Lung (tissue), 12 donors: Measurements from ENCODE around the gene BANF2. TPM values are rescaled to one million over a fixed set of nuclear protein-coding genes. Genes with fewer than 3 reads are reported as not detected.
"Not testable (repeated sequence)": the region's sequence is repeated elsewhere in the genome, so short reads cannot be mapped to it uniquely, and the experiment has no call there.

Source experiments
- ATAC-seq: fragments of 200-7000 bp; cut with Tn5 transposase; one replicate; pipeline ENCODE4 v1.9.1; 2020; ENCODE audit warnings: moderate number of reproducible peaks; ENCODE audit not compliant: insufficient read depth, low FRiP score
- DNase-seq, 3 donors: peaks; one replicate each; pipeline ENCODE4 v3.0.0-alpha.2; 2013 to 2017
- H3K27ac ChIP-seq, 2 donors: one replicate each; pipeline ENCODE4 v1.5.1; 2013; ENCODE audit warnings: mild to moderate bottlenecking in 2 of 2, moderate library complexity in 2 of 2, control low read depth in 1 of 2, inconsistent platforms in 1 of 2, low read depth in 1 of 2, low read length in 1 of 2
- H3K27me3 ChIP-seq, 3 donors: one replicate each; pipeline ENCODE4 v1.5.1; 2013; ENCODE audit warnings: low read length in 2 of 3; ENCODE audit not compliant: control insufficient read depth in 3 of 3, insufficient read depth in 3 of 3
- H3K36me3 ChIP-seq, 4 donors: one replicate each; pipeline ENCODE4 v1.5.1; 2013; ENCODE audit warnings: low read length in 4 of 4, mild to moderate bottlenecking in 1 of 4, moderate library complexity in 1 of 4; ENCODE audit not compliant: control insufficient read depth in 4 of 4, insufficient read depth in 4 of 4
- H3K4me1 ChIP-seq, 5 donors: one replicate each; pipeline ENCODE4 v1.5.1; 2013; ENCODE audit warnings: low read length in 5 of 5, mild to moderate bottlenecking in 2 of 5, moderate library complexity in 1 of 5; ENCODE audit not compliant: control insufficient read depth in 5 of 5, insufficient read depth in 5 of 5
- H3K4me3 ChIP-seq: one replicate; pipeline ENCODE4 v1.5.1; 2013; ENCODE audit warnings: mild to moderate bottlenecking, control low read depth, moderate library complexity
- H3K9ac ChIP-seq, 2 donors: one replicate each; pipeline ENCODE4 v1.5.1; 2013; ENCODE audit warnings: low read length in 2 of 2, control low read depth in 1 of 2; ENCODE audit not compliant: insufficient read depth in 1 of 2
- H3K9me3 ChIP-seq, 4 donors: one replicate each; pipeline ENCODE4 v1.5.1; 2013; ENCODE audit warnings: low read length in 3 of 4, mild to moderate bottlenecking in 1 of 4, moderate library complexity in 1 of 4; ENCODE audit not compliant: control insufficient read depth in 4 of 4, insufficient read depth in 3 of 4
- CTCF ChIP-seq: IDR thresholded peaks from 2 replicates; pipeline ENCODE4 v1.5.1; 2012; ENCODE audit warnings: mild to moderate bottlenecking; ENCODE audit errors: control extremely low read depth, extremely low read depth
- WGBS, 2 donors: extraction: QIAGEN DNeasy Blood & Tissue Kit; methylation state at CpG; one replicate each; pipeline ENCODE4 v1.1.7; 2013; 5-methylcytosine and 5-hydroxymethylcytosine counted together
- polyA plus RNA-seq, 2 donors: library from polyadenylated mRNA; stranded (reverse); fragments of 200-250 nt; gene quantifications; one replicate each; pipeline ENCODE4 v1.2.1, GENCODE V29; 2013
- total RNA-seq, 2 donors: library from RNA; depleted of rRNA in 1 of 2; stranded (reverse); fragments of >200 nt in 1 of 2; gene quantifications; one replicate each; pipeline ENCODE4 v1.2.1, GENCODE V29; 2014 to 2021
- donor health status: control.
- donor health status: control.
- donor health status: Bipolar disorder and iron deficiency.
- donor health status: healthy.
- donor health status: DM: yes; HTN: yes; CAD: no.

The BANF2 gene
- total and polyA plus RNA-seq, 4 donors = not detected

DNA sequence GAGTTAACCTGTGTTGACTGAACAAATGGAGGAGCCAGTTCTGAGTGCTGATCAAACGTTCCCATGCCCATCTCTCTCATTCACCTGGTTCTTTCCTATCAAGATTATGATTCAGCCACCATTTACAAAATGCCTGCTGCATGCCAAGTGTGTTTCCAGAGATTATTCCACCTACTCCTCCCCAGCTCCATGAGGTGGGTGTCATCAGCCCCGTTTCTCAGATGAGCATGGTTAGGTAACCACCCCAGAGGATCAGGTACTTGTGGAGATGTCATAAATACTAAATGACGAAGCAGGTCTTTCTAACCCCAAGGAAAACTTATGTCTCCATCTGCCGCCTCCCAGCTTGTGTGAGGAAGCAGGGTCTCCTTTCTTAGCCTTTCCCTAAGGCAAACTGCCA is 2.1 kb downstream of the BANF2 start:
- Histone ChIP-seq H3K9me3 (no peaks in the 10 kb centered on the region), H3K4me1 (no peaks in the 10 kb centered on the region), H3K4me3 (no peak overlapping the region), H3K27ac (no peak overlapping the region), H3K27me3 (no peaks in the 10 kb centered on the region), H3K9ac (no peak overlapping the region), H3K36me3 (no peaks in the 10 kb centered on the region)
- WGBS, 2 donors = 87 to 92% methylated on average over 4 of the region's 4 CpGs
- no peak for ATAC-seq
- DNase-seq = no peak
- TF ChIP-seq CTCF = no peak

- TF ChIP-seq CTCF = no peak
- ATAC-seq (no peak), DNase-seq (no peak)
- Histone ChIP-seq H3K9ac (no peak overlapping the region), H3K36me3 (no peaks in the 10 kb centered on the region), H3K4me3 (no peak overlapping the region), H3K27me3 (no peaks in the 10 kb centered on the region), H3K9me3 (no peaks in the 10 kb centered on the region), H3K4me1 (peaks cover 0 to 14% (median under 1%) of the 10 kb centered on the region in 5 donors), H3K27ac (no peak overlapping the region)
- 97% methylated on average over 5 of the region's 5 CpGs for WGBS, 2 donors
Observed at GRCh38 chr20:17704589-17705317, 5.0 kb downstream of the BANF2 start.

GRCh38 chr20:17705916-17706315 is 6.2 kb downstream of the BANF2 start:
- no peak for ATAC-seq
- TF ChIP-seq CTCF = no peak
- Histone ChIP-seq H3K4me3 (no peak overlapping the region), H3K9me3 (no peaks in the 10 kb centered on the region), H3K4me1 (peaks cover 0 to 26% (median 7%) of the 10 kb centered on the region in 5 donors), H3K36me3 (no peaks in the 10 kb centered on the region), H3K27me3 (no peaks in the 10 kb centered on the region), H3K9ac (no peak overlapping the region), H3K27ac (no peak overlapping the region)
- 69 to 91% methylated on average over 4 of the region's 4 CpGs for WGBS, 2 donors
- DNase-seq = no peak

GRCh38 chr20:17706632-17707031 is 6.9 kb downstream of the BANF2 start:
- no peak for ATAC-seq
- H3K27ac ChIP-seq = no peak overlapping the region
- TF ChIP-seq CTCF = no peak

GRCh38 chr20:17707951-17708350 is 8.2 kb downstream of the BANF2 start:
- not testable (repeated sequence) for ATAC-seq, H3K27ac ChIP-seq
- WGBS, 2 donors = 86 to 88% methylated on average over 3 of the region's 3 CpGs

More at GRCh38 chr20:17706632-17707031, 6.9 kb downstream of the BANF2 start:
- H3K27me3 ChIP-seq = no peaks in the 10 kb centered on the region
- H3K36me3 ChIP-seq = no peaks in the 10 kb centered on the region
- WGBS, 2 donors = 95 to 97% methylated on average over 3 of the region's 3 CpGs
- no peak overlapping the region for H3K9ac ChIP-seq
- DNase-seq = no peak
- H3K4me1 ChIP-seq = peaks cover 0 to 33% (median 9%) of the 10 kb centered on the region in 5 donors
- H3K9me3 ChIP-seq = no peaks in the 10 kb centered on the region
- H3K4me3 ChIP-seq = no peak overlapping the region

More at GRCh38 chr20:17707951-17708350, 8.2 kb downstream of the BANF2 start:
- not testable (repeated sequence) for H3K27me3 ChIP-seq, H3K9me3 ChIP-seq, H3K36me3 ChIP-seq, H3K4me3 ChIP-seq, H3K9ac ChIP-seq, DNase-seq
- peaks cover 0 to 37% (median 9%) of the 10 kb centered on the region in 5 donors for H3K4me1 ChIP-seq
